HG03139 (cell line): ENCODE results near the gene SAMMSON.

Source experiments
- ATAC-seq: cut with Tn5 transposase; IDR thresholded peaks from one replicate; pipeline ENCODE4 v1.9.1; 2021; ENCODE audit not compliant: unreplicated experiment

The SAMMSON gene

GRCh38 chr3:70010346-70010745, 10.8 kb downstream of the SAMMSON start:
- no peak for ATAC-seq

DNA sequence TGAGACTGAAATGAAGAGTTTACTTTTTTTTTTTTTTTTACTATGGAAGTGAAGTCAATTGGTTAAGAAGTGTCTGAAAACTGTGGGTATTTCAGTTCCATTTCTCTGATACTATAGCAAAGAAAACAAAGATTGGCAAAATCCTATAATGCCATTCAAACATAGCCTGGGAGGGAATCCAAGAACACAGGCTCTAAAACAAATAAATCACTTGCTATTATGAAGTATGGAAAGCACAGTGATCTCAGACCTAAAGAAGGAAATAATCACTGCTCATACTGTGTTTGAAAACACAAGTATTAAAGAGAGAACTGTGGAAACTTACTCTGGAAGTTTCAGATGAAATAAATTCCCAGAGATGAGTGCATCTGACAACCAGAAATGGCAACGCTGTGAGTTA, 12.0 kb downstream of the SAMMSON start:
- no peak for ATAC-seq

DNA sequence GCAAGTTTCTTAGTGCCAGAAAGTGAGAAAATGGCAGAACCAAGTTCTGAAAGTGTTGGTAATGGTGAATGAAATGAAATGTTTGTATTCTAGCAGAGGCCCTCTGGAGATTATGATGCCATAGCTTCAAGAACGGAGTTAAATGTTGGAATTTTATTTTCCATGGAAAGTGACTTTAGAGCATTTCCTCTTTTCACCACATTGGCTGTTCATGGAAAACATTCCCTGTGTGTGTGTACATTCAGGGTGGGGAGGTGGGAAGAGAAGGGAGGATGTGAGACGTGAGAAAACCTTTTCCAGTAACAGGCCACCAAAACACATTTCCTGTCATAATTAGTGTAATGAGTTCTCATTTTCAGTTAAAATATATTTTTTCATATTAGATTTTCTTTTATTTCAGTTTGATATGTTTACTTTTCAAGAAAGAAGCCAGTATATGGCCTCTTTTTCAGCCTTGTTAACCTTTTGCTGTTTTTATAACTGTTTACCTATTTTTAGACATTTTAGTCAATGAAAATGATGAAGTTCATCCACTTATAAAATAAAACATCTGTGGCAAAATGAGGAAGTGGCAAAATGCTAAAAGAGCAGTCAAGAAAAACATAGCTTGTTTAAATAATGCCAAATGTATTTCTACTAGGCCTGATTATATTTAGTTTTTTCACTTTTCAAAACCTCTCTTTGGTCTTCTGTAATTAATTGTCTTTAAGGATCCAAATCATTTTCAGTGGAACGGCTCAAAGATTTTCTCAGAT, 21.6 kb downstream of the SAMMSON start:
- ATAC-seq = no peak

DNA sequence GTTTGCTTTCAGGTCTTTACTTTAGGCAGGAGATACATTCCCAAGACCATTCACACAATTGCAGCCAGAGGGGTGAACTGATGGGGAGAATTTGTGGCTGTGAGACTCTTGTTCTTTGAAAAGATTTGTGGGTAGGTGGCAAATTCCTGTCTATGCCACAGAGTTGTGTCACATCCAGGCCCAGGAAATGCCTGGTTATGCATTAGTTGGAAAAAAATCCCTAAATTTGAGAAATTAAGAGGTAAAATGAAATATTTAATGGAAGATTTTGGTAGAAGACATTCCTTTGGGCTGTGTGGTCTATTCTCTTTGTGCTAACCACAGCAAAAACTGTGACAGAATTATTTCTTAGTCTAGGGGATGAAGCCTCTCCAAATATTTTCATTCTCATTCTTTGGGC, 28.8 kb downstream of the SAMMSON start:
- no peak for ATAC-seq

DNA sequence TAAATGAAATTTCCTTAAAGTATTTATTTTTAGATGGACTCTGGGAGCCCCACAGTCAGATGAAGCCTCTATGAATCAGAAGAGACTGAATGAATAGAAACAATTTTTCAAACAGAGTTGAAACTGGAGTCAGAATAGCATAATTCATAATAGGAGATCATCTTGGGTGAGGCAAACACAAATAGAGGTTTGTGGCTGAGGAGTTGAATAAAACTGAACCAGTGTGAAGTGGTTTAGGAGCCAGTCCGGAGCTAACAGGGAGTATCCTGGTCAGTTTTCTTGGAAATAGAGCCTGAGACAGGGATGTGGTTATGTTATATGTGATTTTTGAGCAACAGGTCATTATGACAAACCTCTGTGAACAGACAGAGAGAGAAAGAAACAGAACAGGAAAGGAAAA, 39.2 kb downstream of the SAMMSON start:
- ATAC-seq = no peak

- no peak for ATAC-seq
Observed at GRCh38 chr3:70040386-70040785, 40.9 kb downstream of the SAMMSON start.

GRCh38 chr3:70042641-70043040, 43.1 kb downstream of the SAMMSON start:
- ATAC-seq = no peak

- ATAC-seq = no peak
Observed at GRCh38 chr3:70049761-70050160, 50.2 kb downstream of the SAMMSON start.

- no peak for ATAC-seq
Observed at GRCh38 chr3:70053293-70053692, 53.8 kb downstream of the SAMMSON start.

DNA sequence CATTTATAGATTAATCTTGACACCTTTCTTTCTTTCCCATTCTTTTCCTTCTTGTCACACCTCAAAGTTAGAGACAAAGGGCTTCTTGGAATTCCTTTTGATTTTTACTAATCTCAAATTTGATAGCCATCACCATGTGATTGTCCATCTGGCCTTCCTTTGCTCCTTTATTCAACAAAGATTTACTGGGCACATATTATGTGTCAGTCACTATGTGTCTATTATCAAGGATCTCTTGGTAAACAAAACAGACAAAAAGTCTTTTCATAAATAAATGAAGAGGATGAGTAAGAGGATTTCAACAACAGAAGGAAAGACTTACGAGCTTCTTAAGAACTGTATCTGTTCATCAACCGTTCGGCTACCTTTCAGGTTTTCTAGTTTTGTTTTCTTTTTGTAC, 56.5 kb downstream of the SAMMSON start:
- no peak for ATAC-seq

GRCh38 chr3:70057426-70057825, 57.9 kb downstream of the SAMMSON start:
- ATAC-seq = no peak

- no peak for ATAC-seq
Observed at GRCh38 chr3:70061096-70061495, 61.6 kb downstream of the SAMMSON start.

DNA sequence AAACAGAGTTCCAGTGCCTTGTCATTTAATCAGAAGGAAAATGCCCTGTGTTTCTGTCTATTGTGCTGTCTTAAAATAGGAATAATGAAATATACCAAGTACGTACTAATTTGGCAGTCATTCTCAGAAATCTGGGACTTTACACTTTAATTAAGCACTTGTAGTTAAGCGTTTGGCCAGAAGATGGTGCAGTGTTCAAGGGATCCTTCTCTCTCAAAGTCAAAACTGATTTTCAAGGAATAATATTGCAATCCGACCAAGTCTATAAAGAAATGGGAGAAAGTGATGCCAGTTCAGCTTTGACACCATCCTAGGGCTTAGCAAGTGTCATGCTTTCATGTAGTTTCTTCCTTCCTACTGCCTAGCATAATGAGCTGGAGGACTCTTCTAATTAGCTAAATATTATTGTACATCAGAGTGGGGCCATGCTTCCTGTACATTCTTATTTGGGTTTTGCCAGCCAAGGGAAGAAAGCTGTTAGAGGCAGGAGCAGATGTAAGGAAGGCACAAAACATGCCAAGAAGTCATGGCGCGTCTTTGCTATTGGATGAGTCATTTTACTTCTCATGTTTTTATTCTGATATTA, 64.8 kb downstream of the SAMMSON start:
- ATAC-seq = no peak

DNA sequence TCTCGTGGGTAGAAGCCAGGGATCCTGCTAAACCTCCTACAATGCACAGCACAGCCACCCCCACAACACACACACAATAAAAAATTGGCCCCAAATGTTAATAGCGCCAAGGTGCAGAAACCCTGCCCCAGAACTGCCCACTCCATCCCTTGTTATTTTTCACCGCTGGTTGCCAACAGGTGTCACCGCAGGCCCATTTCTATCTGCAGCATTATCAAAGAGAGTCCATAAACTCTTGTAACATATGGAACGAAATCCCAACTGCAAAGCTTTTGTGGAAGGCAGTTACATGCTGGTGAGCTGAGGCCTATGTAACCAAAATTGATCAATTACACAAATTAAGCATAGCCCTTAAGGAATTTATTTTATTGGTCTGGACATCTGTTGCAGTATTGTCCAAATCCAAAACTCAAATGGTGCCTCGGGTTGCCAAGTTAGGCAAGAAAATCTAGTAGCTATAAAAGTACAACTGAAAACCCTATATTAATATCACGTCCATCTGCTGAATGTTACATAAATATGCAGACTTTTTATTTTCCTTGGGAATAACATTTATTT, 66.2 kb downstream of the SAMMSON start:
- no peak for ATAC-seq

- ATAC-seq = no peak
Observed at GRCh38 chr3:70067860-70068521, 68.5 kb downstream of the SAMMSON start.

GRCh38 chr3:70069557-70069956, 70.0 kb downstream of the SAMMSON start:
- no peak for ATAC-seq

DNA sequence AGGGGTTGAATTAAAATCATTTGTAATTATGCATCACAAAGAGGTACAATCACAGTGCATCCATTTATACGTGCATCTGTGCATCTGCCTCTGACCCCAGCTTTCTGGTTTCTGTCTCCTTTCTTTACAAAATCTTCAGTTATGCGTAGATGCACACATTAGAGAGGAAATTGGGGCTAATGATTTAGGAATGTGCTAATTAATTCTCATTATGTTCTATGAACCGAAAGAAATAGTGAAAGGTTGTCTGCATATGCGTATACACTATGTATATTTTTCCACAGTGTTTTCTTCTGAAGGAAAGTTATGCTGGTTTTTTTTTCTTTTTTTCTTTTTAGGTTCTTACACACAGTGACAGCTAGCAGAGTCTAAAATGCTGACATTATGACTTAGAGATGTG, 71.6 kb downstream of the SAMMSON start:
- ATAC-seq = no peak

DNA sequence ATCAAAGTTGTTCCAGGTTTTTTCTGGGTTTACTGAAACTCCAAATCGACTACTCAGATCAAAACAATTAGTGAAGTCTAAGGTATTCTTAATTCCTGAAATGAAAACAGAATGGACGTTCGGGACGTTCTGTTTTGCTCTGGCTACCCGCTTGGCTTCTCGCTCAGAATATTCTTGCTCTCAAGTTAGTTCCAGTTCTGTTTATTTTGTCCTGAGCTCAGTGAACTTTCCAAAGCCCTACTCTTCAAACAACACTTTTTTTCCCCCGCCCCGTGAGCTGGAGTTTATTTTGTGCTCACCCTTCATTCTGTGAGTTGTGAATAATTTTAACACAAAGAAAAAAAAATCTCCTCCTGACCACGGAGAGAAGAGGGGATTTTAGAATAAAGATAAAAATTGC, 72.6 kb downstream of the SAMMSON start:
- no peak for ATAC-seq

- ATAC-seq = no peak
Observed at GRCh38 chr3:70072754-70073153, 73.2 kb downstream of the SAMMSON start.

DNA sequence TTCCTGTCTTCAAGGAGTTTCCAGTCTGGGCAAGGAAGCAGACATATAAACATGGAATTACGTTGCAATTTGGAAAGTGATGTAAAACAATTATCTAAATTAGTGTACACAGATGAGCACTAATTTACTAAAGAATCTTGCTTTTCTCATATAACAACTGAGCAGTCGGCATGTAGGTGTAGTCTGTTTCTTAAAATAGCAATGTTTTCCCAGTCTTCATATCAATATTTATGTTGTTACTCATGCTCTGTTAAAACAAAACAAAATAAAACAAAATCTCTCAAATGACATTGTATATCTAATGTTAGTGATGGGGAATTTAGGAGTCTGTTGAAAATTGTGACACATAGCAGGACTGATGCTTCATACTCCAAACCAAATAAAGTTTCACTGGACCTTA, 75.6 kb downstream of the SAMMSON start:
- no peak for ATAC-seq

DNA sequence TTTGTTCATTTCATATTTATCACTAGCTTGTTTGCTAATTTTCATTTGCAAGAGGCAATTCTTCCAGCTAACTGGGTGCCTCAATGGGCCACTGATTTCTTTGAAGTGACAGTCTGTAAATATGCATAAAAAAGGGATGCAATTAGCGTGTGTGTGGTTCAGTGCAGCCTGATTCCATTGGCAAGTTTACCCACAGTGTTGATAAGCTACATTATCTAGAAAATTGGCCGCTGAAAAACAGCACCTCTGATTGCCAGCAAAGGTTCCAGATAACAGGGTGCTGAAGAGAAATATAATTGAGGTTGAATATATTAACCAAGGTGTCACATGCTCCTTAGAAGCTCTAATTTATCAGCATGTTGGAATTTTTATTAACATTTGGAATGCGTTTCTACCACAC, 76.9 kb downstream of the SAMMSON start:
- ATAC-seq = no peak

DNA sequence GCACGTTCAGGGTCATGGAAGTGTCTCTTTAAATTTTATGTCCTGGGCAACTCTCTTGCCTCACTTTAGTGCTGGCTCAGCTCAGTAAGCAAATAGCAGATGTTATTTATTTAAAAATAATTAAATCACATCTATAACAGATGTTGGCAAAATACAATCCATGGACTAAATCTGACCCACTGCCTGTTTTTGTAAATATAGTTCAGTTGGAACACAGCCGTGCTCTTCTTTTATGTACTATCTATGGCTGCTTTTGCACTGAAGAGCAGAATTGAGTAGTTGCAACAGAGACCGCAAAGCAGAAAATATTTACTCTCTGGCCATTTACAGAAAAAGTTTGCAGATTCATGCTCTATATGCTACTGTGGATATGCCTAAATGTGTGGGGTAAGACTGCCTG, 79.2 kb downstream of the SAMMSON start:
- no peak for ATAC-seq
